NCI-H2196 (cell line): ENCODE measurements around the gene LSP1.
"Not testable (repeated sequence)": the region's sequence is repeated elsewhere in the genome, so short reads cannot be mapped to it uniquely, and the experiment has no call there.

Experiments
- DNase-seq: peaks from one replicate; lab custom pipeline; 2025; ENCODE audit not compliant: unreplicated experiment; lab: John Stamatoyannopoulos, UW

The LSP1 gene

DNA sequence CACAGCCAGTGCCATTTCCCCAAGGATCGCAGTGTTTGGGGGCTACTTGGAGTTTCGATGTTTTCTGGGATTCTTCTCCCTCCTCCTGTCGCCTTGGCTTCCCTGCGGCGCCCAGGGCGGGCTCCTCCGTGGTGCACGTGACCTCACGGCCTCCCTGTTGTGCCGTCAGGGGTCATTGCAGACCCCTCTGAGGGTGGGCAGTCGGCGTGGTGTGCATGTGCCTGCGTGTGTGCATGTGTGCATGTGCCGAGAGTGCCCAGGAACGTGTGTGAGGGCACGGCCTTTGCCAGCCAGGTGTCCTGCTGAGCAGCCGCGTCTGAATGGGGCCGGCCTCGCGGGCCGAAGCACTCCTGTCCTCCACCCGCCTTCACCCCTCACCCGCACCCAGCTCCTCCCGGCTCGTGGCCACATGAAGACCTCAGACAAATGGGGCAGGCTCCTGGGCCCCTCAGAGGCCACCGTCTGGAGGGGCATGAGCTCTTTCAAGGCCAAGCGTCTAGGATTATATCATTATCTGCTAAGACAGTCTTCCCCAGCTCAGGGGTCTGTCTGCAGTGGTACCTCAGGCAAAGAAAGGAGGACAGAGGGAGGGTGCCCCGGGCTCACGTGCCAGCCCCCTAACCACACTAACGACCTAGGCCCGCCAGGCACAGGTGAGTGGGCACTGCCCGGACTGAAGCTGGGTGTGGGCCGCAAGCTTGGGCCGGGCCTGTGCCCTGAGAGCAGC is 84.9 kb downstream of the LSP1 start:
- DNase-seq, result no peak

DNA sequence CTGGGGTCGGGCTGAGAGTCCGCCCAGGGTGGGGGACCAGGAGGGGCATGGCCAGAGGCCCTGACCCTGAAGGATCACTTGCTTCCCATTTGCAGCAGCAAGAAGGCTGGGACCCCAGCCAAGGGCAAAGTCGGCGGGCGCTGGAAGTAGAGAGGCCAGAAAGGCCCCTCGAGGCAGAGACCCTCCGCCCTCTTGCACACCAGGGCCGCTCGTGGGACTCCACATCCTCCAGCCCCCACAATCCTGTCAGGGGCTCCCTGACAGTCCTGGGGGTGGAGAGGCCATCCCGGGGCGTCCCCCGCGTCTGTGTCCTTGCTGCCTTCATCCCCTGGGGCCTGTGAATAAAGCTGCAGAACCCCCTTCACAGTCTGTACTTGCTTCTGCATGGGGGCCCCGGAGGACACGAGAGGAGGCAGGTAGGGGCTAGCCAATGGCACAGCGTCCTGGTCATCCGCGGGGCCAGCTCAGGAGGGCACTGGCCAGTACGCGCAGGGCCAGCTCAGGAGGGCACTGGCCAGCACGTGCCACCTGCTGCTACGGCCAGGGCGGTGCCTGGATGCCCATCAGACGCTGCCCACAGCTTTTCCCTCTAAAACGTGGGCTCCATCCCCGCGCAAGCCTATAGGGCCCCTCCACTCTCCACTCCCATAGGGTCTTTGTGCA is 85.6 kb downstream of the LSP1 start:
- no peak for DNase-seq

DNA sequence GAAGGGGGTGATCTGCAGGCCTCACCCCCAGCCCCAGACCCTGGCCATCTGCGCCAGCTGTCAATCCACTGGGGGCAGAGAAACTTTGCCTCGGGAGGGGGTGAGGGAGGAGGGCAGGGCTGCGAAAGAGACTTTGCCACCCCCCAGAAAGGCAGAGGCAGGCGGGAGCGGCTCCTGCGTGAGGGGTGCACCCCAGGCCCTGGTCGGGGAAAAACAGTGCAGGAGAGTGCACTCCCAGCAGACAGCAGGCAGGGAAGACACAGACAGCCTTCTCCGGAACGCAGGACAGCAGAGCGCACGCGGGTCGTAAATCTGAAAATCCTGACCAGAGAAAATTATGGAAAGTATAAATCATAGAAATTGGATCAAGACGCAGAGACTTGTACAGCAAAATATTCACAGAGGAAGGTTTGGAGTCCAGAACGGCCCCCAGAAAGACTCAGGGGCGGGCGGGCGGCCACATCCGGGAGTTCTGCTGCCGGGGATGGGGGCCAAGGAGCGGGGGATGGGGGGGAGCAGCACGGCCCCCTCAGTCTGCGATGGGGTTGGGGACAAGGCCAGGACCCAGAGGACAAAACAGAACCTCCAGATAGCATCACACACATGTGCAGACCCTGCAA is 86.2 kb downstream of the LSP1 start:
- DNase-seq, result no peak

DNA sequence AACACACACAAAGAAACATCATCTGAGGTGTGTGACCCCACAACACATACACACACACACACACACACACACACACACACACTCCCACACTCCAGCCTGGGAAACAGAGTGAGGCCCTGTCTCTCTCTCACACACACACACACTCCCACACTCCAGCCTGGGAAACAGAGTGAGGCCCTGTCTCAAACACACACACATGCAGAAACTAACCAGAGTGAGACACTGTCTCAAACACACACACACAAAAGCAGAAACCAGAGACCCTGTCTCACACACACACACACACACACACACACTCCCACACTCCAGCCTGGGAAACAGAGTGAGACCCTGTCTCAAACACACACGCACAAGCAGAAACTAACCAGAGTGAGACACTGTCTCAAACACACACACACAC is 86.9 kb downstream of the LSP1 start:
- DNase-seq, result not testable (repeated sequence)
